H9 (cell line): ENCODE data around the gene BACE1-AS. TPM values are rescaled to one million over a fixed set of nuclear protein-coding genes. Genes with fewer than 3 reads are reported as not detected.

Experiments used
- DNase-seq: peaks from one replicate; pipeline ENCODE4 v3.0.0-alpha.2; 2017
- H2AFZ ChIP-seq: one replicate; pipeline ENCODE4 v1.6.1; 2013; ENCODE audit warnings: mild to moderate bottlenecking, low read length, control low read depth, moderate library complexity
- H2AK5ac ChIP-seq: 2 replicates; pipeline ENCODE4 v1.6.1; 2013; ENCODE audit warnings: low read length, control low read depth, mixed read lengths; ENCODE audit not compliant: insufficient read length
- H2BK120ac ChIP-seq: one replicate; pipeline ENCODE4 v1.6.1; 2013; ENCODE audit warnings: low read depth, mild to moderate bottlenecking, low read length, control low read depth, inconsistent platforms; ENCODE audit not compliant: poor library complexity, severe bottlenecking
- H2BK12ac ChIP-seq: 2 replicates; pipeline ENCODE4 v1.6.1; 2013; ENCODE audit warnings: low read length, control low read depth, mixed read lengths, low read depth; ENCODE audit not compliant: insufficient read length
- H2BK15ac ChIP-seq: 2 replicates; pipeline ENCODE4 v1.6.1; 2013; ENCODE audit warnings: low read depth, low read length, control low read depth
- H2BK20ac ChIP-seq: one replicate; pipeline ENCODE4 v1.6.1; 2013; ENCODE audit warnings: low read depth, mild to moderate bottlenecking, low read length, control low read depth, inconsistent platforms; ENCODE audit not compliant: poor library complexity, severe bottlenecking
- H2BK5ac ChIP-seq: 2 replicates; pipeline ENCODE4 v1.6.1; 2013; ENCODE audit warnings: low read length, control low read depth, mixed read lengths; ENCODE audit not compliant: insufficient read length
- H3K14ac ChIP-seq: 2 replicates; pipeline ENCODE4 v1.6.1; 2013; ENCODE audit warnings: low read length, control low read depth; ENCODE audit not compliant: insufficient read depth
- H3K18ac ChIP-seq: 2 replicates; pipeline ENCODE4 v1.6.1; 2013; ENCODE audit warnings: low read depth, mild to moderate bottlenecking, mixed read lengths, low read length, control low read depth; ENCODE audit not compliant: insufficient read length
- H3K23ac ChIP-seq: 2 replicates; pipeline ENCODE4 v1.6.1; 2013; ENCODE audit warnings: low read length, control low read depth, mixed read lengths, low read depth; ENCODE audit not compliant: insufficient read length
- H3K23me2 ChIP-seq: 2 replicates; pipeline ENCODE4 v1.6.1; 2013; ENCODE audit warnings: low read depth, mild to moderate bottlenecking, mixed read lengths, low read length, control low read depth; ENCODE audit not compliant: insufficient read length, poor library complexity, severe bottlenecking
- H3K27ac ChIP-seq: 2 replicates; pipeline ENCODE4 v1.5.1; 2013; ENCODE audit warnings: low read length, control low read depth, mixed read lengths, low read depth; ENCODE audit not compliant: insufficient read length
- H3K27me3 ChIP-seq: 2 replicates; pipeline ENCODE4 v1.6.1; 2013; ENCODE audit warnings: low read length, control low read depth, inconsistent platforms; ENCODE audit not compliant: insufficient read depth
- H3K4ac ChIP-seq: 2 replicates; pipeline ENCODE4 v1.6.1; 2013; ENCODE audit warnings: low read depth, mild to moderate bottlenecking, control low read depth, inconsistent platforms, low read length, moderate library complexity
- H3K4me1 ChIP-seq: 2 replicates; pipeline ENCODE4 v1.6.1; 2013; ENCODE audit warnings: low read length, control low read depth, inconsistent platforms; ENCODE audit not compliant: insufficient read depth
- H3K4me2 ChIP-seq: 2 replicates; pipeline ENCODE4 v1.6.1; 2013; ENCODE audit warnings: low read length, control low read depth, mixed read lengths; ENCODE audit not compliant: insufficient read length, insufficient read depth
- H3K56ac ChIP-seq: 2 replicates; pipeline ENCODE4 v1.6.1; 2013; ENCODE audit warnings: low read depth, mild to moderate bottlenecking, mixed read lengths, low read length, control low read depth; ENCODE audit not compliant: insufficient read length
- H3K79me1 ChIP-seq: 2 replicates; pipeline ENCODE4 v1.6.1; 2013; ENCODE audit warnings: low read depth, mild to moderate bottlenecking, moderate library complexity, low read length, control low read depth, inconsistent platforms; ENCODE audit not compliant: insufficient read depth, poor library complexity, severe bottlenecking
- H3K79me2 ChIP-seq: 2 replicates; pipeline ENCODE4 v1.6.1; 2013; ENCODE audit warnings: low read length, control low read depth, inconsistent platforms; ENCODE audit not compliant: insufficient read depth
- H3K9ac ChIP-seq: 2 replicates; pipeline ENCODE4 v1.6.1; 2013; ENCODE audit warnings: low read length, control low read depth, mixed read lengths; ENCODE audit not compliant: insufficient read length; ENCODE audit errors: extremely low read depth
- H3K9me3 ChIP-seq: one replicate; pipeline ENCODE4 v1.6.1; 2013; ENCODE audit warnings: low read depth, low read length, inconsistent platforms; ENCODE audit not compliant: control insufficient read depth
- H3T11ph ChIP-seq: one replicate; pipeline ENCODE4 v1.6.1; 2013; ENCODE audit warnings: mild to moderate bottlenecking, low read length, control low read depth, inconsistent platforms
- H4K20me1 ChIP-seq: one replicate; pipeline ENCODE4 v1.6.1; 2013; ENCODE audit not compliant: control insufficient read depth, insufficient read length, insufficient read depth
- H4K5ac ChIP-seq: 2 replicates; pipeline ENCODE4 v1.6.1; 2013; ENCODE audit warnings: low read depth, mild to moderate bottlenecking, mixed read lengths, low read length, control low read depth; ENCODE audit not compliant: insufficient read length
- H4K8ac ChIP-seq: replicated peaks from 2 replicates; pipeline ENCODE4 v1.6.1; 2013; ENCODE audit warnings: low read length, control low read depth, mixed read lengths, low read depth; ENCODE audit not compliant: insufficient read length
- H4K91ac ChIP-seq: 2 replicates; pipeline ENCODE4 v1.6.1; 2013; ENCODE audit warnings: low read depth, mild to moderate bottlenecking, moderate library complexity, mixed read lengths, low read length, control low read depth; ENCODE audit not compliant: insufficient read length
- H3K27ac Mint-ChIP-seq, 3 experiments: 2 replicates in 2 of 3; 3 replicates in 1 of 3; pipeline ENCODE4 v1.8.0; 2020 to 2021; ENCODE audit warnings: mixed read lengths in 3 of 3, mild to moderate bottlenecking in 1 of 3, moderate library complexity in 1 of 3
- H3K27me3 Mint-ChIP-seq: 2 replicates; pipeline ENCODE4 v1.8.0; 2021; ENCODE audit warnings: low read depth, mild to moderate bottlenecking, moderate library complexity, mixed read lengths
- H3K36me3 Mint-ChIP-seq, 3 experiments: 2 replicates in 2 of 3; 3 replicates in 1 of 3; pipeline ENCODE4 v1.8.0; 2020 to 2021; ENCODE audit warnings: low read depth in 3 of 3, mixed read lengths in 3 of 3; ENCODE audit not compliant: insufficient read depth in 1 of 3
- H3K4me1 Mint-ChIP-seq, 2 experiments: 2 replicates each; pipeline ENCODE4 v1.8.0; 2020; ENCODE audit warnings: mixed read lengths in 2 of 2
- H3K4me3 Mint-ChIP-seq, 2 experiments: 2 replicates in 1 of 2; 3 replicates in 1 of 2; pipeline ENCODE4 v1.8.0; 2020 to 2021; ENCODE audit warnings: mild to moderate bottlenecking in 2 of 2, mixed read lengths in 2 of 2, moderate library complexity in 1 of 2
- H3K9me3 Mint-ChIP-seq, 2 experiments: 2 replicates in 1 of 2; 3 replicates in 1 of 2; pipeline ENCODE4 v1.8.0; 2020; ENCODE audit warnings: mild to moderate bottlenecking in 2 of 2, mixed read lengths in 2 of 2, moderate library complexity in 1 of 2
- CTCF ChIP-seq: fragments of 200-600 bp; sonication (generic); conservative IDR thresholded peaks from 3 replicates; pipeline ENCODE4 v1.8.0; 2021; ENCODE audit warnings: antibody characterized with exemption, mild to moderate bottlenecking
- WGBS: extraction: QIAGEN DNeasy Blood & Tissue Kit; methylation state at CpG from one replicate; pipeline ENCODE4 v1.1.7; 2013; ENCODE audit warnings: missing lambda C conversion rate, low lambda C conversion rate, mixed read lengths; ENCODE audit not compliant: insufficient read length; ENCODE audit errors: extremely low coverage; 5-methylcytosine and 5-hydroxymethylcytosine counted together
- total RNA-seq: library from RNA; stranded (reverse); gene quantifications from 2 replicates; pipeline ENCODE4 v1.2.1, GENCODE V29; 2021

The BACE1-AS gene
- total RNA-seq, 1 experiment from 2014 or later: 9.9 TPM

GRCh38 chr11:117332843-117333242 lies 41.7 kb downstream of the BACE1-AS start:
- no peak overlapping the region for H2BK20ac ChIP-seq
- H3K56ac ChIP-seq: no peak overlapping the region
- no peaks in the 10 kb centered on the region for H3K79me1 ChIP-seq
- no peak overlapping the region for H4K8ac ChIP-seq
- no peaks in the 10 kb centered on the region for H4K20me1 ChIP-seq
- no peaks in the 10 kb centered on the region for H3K4me1 ChIP-seq
- no peaks in the 10 kb centered on the region; the same call in 1 of the 2 replicates for H3K79me2 ChIP-seq
- no peak overlapping the region for H2BK120ac ChIP-seq
- no peak overlapping the region for H3K27ac ChIP-seq
- no peak overlapping the region for H3K14ac ChIP-seq
- Mint-ChIP-seq H3K27ac (no peak overlapping the region), H3K9me3 (no peaks in the 10 kb centered on the region), H3K4me3 (no peak overlapping the region), H3K4me1 (no peaks in the 10 kb centered on the region), H3K36me3 (peaks cover 0 to 5% (median 3%) of the 10 kb centered on the region in 3 experiments; a peak in 1 of 7 replicates), H3K27me3 (no peaks in the 10 kb centered on the region)
- no peak overlapping the region for H2BK12ac ChIP-seq
- H3K23ac ChIP-seq: no peak overlapping the region
- no peak overlapping the region for H3K4me2 ChIP-seq
- no peak overlapping the region for H2BK5ac ChIP-seq
- no peak for DNase-seq
- H3K9ac ChIP-seq: no peak overlapping the region
- H3K9me3 ChIP-seq: no peaks in the 10 kb centered on the region
- H4K5ac ChIP-seq: no peak overlapping the region
- H2AFZ ChIP-seq: no peak overlapping the region
- no peak overlapping the region for H2BK15ac ChIP-seq
- no peak for TF ChIP-seq CTCF
- H3K4ac ChIP-seq: no peak overlapping the region
- H3K23me2 ChIP-seq: peaks cover 6% of the 10 kb centered on the region
- H3K18ac ChIP-seq: no peak overlapping the region
- H4K91ac ChIP-seq: no peak overlapping the region
- no CpG with 5 or more reads among the region's 2 CpGs for WGBS
- H3K27me3 ChIP-seq: no peaks in the 10 kb centered on the region
- no peak overlapping the region for H3T11ph ChIP-seq
- no peak overlapping the region for H2AK5ac ChIP-seq
